ENCODE data around the gene FZD7.

The FZD7 gene

DNA sequence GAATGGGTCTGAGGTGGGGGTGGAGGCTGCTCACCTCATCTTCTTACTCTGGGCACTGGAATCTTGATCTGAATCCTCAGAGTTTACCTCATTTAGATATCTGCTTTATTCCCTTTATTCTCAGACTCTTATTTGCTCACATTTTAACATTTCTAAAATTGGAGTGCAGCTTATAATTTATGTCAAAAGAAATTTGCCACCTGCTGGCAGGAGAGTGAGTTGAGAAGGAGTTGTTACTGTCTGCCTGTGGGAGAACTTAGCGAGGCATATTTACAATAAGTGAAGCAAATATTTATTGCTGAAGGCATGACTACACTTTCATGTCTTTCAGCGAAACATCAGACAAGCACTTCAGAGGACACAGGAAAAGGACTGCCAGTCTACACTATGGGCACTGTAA lies 23.0 kb downstream of the FZD7 start:
- Histone ChIP-seq H3K79me2 (ENCODE audit: insufficient read depth, low read length) (no peaks in the 10 kb centered on the region), H3K27me3 (ENCODE audit: insufficient read depth, low read length, poor library complexity) (peaks cover 3% of the 10 kb centered on the region), H4K20me1 (ENCODE audit: insufficient read depth, low read length) (no peaks in the 10 kb centered on the region), H3K36me3 (ENCODE audit: insufficient read depth, low read length) (no peaks in the 10 kb centered on the region), H3K9ac (ENCODE audit: low read depth, low read length) (no peak overlapping the region), H3K9me3 (ENCODE audit: insufficient read depth, low read length, severe bottlenecking) (no peaks in the 10 kb centered on the region), H2AFZ (ENCODE audit: low read depth, low read length) (no peak overlapping the region), H3K4me2 (ENCODE audit: insufficient read depth, low read length) (no peak overlapping the region), H3K4me1 (ENCODE audit: insufficient read depth, low read length) (no peaks in the 10 kb centered on the region), H3K4me3 (ENCODE audit: low read depth in 1 of 2, low read length in 2 of 2) (no peak overlapping the region), H3K27ac (ENCODE audit: low read length) (no peak overlapping the region)
- no peak for TF ChIP-seq EZH2 (IDR thresholded peaks at IDR 0.05; ENCODE audit: borderline replicate concordance, low read depth, low read length, severe bottlenecking)
- TF ChIP-seq, protein P1, sequence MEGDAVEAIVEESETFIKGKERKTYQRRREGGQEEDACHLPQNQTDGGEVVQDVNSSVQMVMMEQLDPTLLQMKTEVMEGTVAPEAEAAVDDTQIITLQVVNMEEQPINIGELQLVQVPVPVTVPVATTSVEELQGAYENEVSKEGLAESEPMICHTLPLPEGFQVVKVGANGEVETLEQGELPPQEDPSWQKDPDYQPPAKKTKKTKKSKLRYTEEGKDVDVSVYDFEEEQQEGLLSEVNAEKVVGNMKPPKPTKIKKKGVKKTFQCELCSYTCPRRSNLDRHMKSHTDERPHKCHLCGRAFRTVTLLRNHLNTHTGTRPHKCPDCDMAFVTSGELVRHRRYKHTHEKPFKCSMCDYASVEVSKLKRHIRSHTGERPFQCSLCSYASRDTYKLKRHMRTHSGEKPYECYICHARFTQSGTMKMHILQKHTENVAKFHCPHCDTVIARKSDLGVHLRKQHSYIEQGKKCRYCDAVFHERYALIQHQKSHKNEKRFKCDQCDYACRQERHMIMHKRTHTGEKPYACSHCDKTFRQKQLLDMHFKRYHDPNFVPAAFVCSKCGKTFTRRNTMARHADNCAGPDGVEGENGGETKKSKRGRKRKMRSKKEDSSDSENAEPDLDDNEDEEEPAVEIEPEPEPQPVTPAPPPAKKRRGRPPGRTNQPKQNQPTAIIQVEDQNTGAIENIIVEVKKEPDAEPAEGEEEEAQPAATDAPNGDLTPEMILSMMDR (IDR thresholded peaks at IDR 0.05; ENCODE audit: borderline replicate concordance, extremely low read depth, low read length, poor library complexity, severe bottlenecking): peak; percentile 6
- no peak for ATAC-seq (ENCODE audit: insufficient read depth, low read depth)
- no peak for DNase-seq

DNA sequence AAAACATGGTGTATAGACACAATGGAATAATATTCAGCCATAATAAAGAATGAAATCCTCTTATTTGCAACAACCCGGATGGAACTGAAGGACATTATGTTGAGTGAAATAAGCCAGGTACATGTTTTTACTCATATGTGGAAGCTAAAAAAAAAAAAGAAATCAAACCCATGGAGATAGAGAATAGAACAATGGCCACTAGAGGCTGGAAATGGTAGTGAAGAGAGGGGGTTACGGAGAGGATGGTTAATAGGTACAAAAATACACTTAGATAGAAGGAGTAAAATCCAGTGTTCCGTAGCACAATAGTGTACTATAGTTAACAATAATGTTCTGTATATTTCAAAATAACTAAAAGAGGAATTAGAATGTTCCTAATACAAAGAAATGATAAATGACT lies 26.6 kb downstream of the FZD7 start:
- Histone ChIP-seq H2AFZ (ENCODE audit: low read depth, low read length) (no peak overlapping the region), H3K36me3 (ENCODE audit: insufficient read depth, low read length) (no peaks in the 10 kb centered on the region), H3K9me3 (ENCODE audit: insufficient read depth, low read length, severe bottlenecking) (no peaks in the 10 kb centered on the region), H3K79me2 (ENCODE audit: insufficient read depth, low read length) (no peaks in the 10 kb centered on the region), H3K27ac (ENCODE audit: low read length) (no peak overlapping the region), H4K20me1 (ENCODE audit: insufficient read depth, low read length) (no peaks in the 10 kb centered on the region), H3K9ac (ENCODE audit: low read depth, low read length) (no peak overlapping the region), H3K4me1 (ENCODE audit: insufficient read depth, low read length) (no peaks in the 10 kb centered on the region), H3K4me3 (ENCODE audit: low read depth in 1 of 2, low read length in 2 of 2) (no peak overlapping the region), H3K4me2 (ENCODE audit: insufficient read depth, low read length) (no peak overlapping the region), H3K27me3 (ENCODE audit: insufficient read depth, low read length, poor library complexity) (peaks cover 8% of the 10 kb centered on the region)
- no peak for DNase-seq
- ATAC-seq (ENCODE audit: insufficient read depth, low read depth): no peak
- no peak for TF ChIP-seq EZH2 (IDR thresholded peaks at IDR 0.05; ENCODE audit: borderline replicate concordance, low read depth, low read length, severe bottlenecking)
- TF ChIP-seq, protein P1 (IDR thresholded peaks at IDR 0.05; ENCODE audit: borderline replicate concordance, extremely low read depth, low read length, poor library complexity, severe bottlenecking): peak; percentile 32

DNA sequence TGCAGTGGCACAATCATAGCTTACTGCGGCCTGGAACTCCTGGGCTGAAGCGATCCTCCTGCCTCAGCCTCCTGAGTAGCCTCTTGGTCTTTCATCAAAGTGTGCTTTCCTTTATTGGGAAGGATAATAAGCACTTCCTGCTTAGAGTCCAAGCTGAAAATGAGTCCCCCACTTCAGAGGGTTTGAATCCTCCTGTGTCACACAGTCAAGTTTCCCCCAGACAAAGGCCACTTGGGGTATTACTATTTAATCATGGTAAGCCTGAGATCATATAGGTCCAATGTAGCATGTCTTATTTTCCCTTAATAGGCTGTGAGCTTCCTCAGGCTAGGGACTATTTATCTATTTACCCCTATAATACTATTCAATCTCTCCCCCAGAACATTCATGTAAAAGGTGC lies 28.0 kb downstream of the FZD7 start:
- no peak for DNase-seq
- TF ChIP-seq, protein P1 (IDR thresholded peaks at IDR 0.05; ENCODE audit: borderline replicate concordance, extremely low read depth, low read length, poor library complexity, severe bottlenecking): no peak
- no peak for TF ChIP-seq EZH2 (IDR thresholded peaks at IDR 0.05; ENCODE audit: borderline replicate concordance, low read depth, low read length, severe bottlenecking)
- Histone ChIP-seq H3K27me3 (ENCODE audit: insufficient read depth, low read length, poor library complexity) (peaks cover 8% of the 10 kb centered on the region), H3K36me3 (ENCODE audit: insufficient read depth, low read length) (no peaks in the 10 kb centered on the region), H3K4me1 (ENCODE audit: insufficient read depth, low read length) (no peaks in the 10 kb centered on the region), H3K27ac (ENCODE audit: low read length) (no peak overlapping the region), H2AFZ (ENCODE audit: low read depth, low read length) (no peak overlapping the region), H3K9me3 (ENCODE audit: insufficient read depth, low read length, severe bottlenecking) (no peaks in the 10 kb centered on the region), H3K79me2 (ENCODE audit: insufficient read depth, low read length) (no peaks in the 10 kb centered on the region), H3K4me3 (ENCODE audit: low read depth in 1 of 2, low read length in 2 of 2) (no peak overlapping the region), H3K9ac (ENCODE audit: low read depth, low read length) (no peak overlapping the region), H4K20me1 (ENCODE audit: insufficient read depth, low read length) (no peaks in the 10 kb centered on the region), H3K4me2 (ENCODE audit: insufficient read depth, low read length) (no peak overlapping the region)
- no peak for ATAC-seq (ENCODE audit: insufficient read depth, low read depth)
